Esophagus squamous epithelium (tissue), 5 donors: Measurements from ENCODE around the gene ST3GAL2. TPM values are rescaled to one million over a fixed set of nuclear protein-coding genes. Genes with fewer than 3 reads are reported as not detected.

Experiments
- DNase-seq: peaks from one replicate; lab custom pipeline; 2025; lab: John Stamatoyannopoulos, UW
- H3K27ac ChIP-seq, 4 donors: fragments of 200-600 bp; sonication (generic); one replicate each; pipeline ENCODE4 v1.5.1; 2016 to 2019; ENCODE audit warnings: mild to moderate bottlenecking in 1 of 4
- H3K27me3 ChIP-seq, 4 donors: fragments of 200-600 bp; sonication (generic); 1 replicate in 3 of 4; 2 replicates in 1 of 4; pipeline versions ENCODE4 v1.5.1 to v1.6.0; 2017 to 2021; ENCODE audit warnings: antibody characterized with exemption in 1 of 4
- H3K36me3 ChIP-seq, 3 donors: fragments of 200-600 bp; sonication (generic); one replicate each; pipeline ENCODE4 v1.5.1; 2016 to 2019
- H3K4me1 ChIP-seq, 3 donors: fragments of 200-600 bp; sonication (generic); one replicate each; pipeline ENCODE4 v1.5.1; 2017 to 2019
- H3K4me3 ChIP-seq, 4 donors: fragments of 200-600 bp; sonication (generic); 1 replicate in 3 of 4; 2 replicates in 1 of 4; pipeline ENCODE4 v1.5.1; 2016 to 2019; ENCODE audit warnings: mild to moderate bottlenecking in 2 of 4, moderate library complexity in 1 of 4
- H3K9me3 ChIP-seq, 3 donors: fragments of 200-600 bp; sonication (generic); one replicate each; pipeline ENCODE4 v1.5.1; 2016 to 2019
- POLR2A ChIP-seq, 4 donors: fragments of 450-650 bp; IDR thresholded peaks; one replicate each; pipeline ENCODE4 v1.6.1; 2017; ENCODE audit warnings: antibody characterized with exemption in 4 of 4, mild to moderate bottlenecking in 4 of 4, moderate library complexity in 3 of 4
- WGBS, 2 donors: methylation state at CpG; one replicate each; pipeline ENCODE4 v1.1.5; 2018; 5-methylcytosine and 5-hydroxymethylcytosine counted together
- intact Hi-C: fragments of 100-400 bp; cut with DNase I; formaldehyde crosslinking; loops from one replicate; pipeline ENCODE4 v1.15.0; 2022
- total RNA-seq, 4 donors: library from RNA; depleted of rRNA; stranded (reverse); fragments of >200 nt; gene quantifications; one replicate each; pipeline ENCODE4 v1.1.0, GENCODE V29; 2016
- TF ChIP-seq, protein P1 (sequence below), 6 experiments: fragments of 450-650 bp in 4 of 6; fragments of 200-600 bp in 2 of 6; sonication (generic) in 2 of 6; IDR thresholded peaks; one replicate each; pipeline ENCODE4 v1.5.1; 2016 to 2019; ENCODE audit warnings: antibody characterized with exemption in 6 of 6, mild to moderate bottlenecking in 4 of 6, moderate library complexity in 4 of 6
- donor health status: DM: yes; HTN: yes; CAD: no.

Gene ST3GAL2
- total RNA-seq, 4 donors from 2014 or later, result 0.80 to 6.5 (median 3.0) TPM

DNA sequence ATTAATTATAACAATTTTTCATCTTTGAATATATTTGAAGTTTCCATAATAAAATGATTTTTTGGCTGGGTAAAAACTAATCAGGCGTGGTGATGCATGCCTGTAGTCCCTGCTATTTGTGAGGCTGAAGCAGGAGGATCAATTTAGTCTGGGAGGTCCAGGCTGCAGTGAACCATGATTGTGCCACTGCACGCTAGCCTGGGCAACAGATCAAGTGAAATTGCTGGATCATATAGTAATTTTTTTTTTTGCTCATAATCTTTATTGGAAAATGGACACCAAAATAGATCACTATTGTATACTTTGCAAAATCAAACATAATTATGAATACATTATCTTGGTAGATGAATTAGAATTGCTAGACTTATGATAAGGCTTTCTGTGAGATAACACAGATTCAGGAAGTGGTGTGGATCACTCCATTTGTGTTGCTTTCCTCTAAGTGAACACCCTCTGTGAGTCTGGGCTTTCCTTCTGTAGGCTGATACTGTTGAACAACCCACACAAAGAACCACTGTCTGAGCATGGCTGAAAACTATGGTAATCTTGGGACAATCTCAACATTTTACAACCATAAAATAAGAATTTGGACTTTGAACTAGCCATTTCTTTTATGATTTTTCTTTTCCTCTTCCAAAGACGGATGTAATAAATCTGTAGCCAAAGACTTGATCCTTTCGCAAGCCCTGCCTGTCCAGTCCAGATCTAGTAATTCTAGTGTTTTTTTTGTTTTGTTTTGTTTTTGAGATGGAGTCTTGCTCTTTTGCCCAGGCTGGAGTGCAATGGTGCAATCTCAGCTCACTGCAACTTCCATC is 5.6 kb upstream of the ST3GAL2 start:
- H3K9me3 ChIP-seq, result no peaks in the 10 kb centered on the region
- no peaks in the 10 kb centered on the region for H3K36me3 ChIP-seq
- no peak overlapping the region for H3K4me3 ChIP-seq
- TF ChIP-seq, protein P1, sequence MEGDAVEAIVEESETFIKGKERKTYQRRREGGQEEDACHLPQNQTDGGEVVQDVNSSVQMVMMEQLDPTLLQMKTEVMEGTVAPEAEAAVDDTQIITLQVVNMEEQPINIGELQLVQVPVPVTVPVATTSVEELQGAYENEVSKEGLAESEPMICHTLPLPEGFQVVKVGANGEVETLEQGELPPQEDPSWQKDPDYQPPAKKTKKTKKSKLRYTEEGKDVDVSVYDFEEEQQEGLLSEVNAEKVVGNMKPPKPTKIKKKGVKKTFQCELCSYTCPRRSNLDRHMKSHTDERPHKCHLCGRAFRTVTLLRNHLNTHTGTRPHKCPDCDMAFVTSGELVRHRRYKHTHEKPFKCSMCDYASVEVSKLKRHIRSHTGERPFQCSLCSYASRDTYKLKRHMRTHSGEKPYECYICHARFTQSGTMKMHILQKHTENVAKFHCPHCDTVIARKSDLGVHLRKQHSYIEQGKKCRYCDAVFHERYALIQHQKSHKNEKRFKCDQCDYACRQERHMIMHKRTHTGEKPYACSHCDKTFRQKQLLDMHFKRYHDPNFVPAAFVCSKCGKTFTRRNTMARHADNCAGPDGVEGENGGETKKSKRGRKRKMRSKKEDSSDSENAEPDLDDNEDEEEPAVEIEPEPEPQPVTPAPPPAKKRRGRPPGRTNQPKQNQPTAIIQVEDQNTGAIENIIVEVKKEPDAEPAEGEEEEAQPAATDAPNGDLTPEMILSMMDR (IDR thresholded peaks at IDR 0.05), result no peak
- TF ChIP-seq POLR2A (IDR thresholded peaks at IDR 0.05), result no peak
- DNase-seq, result no peak
- intact Hi-C loops, result no loop called here
- H3K4me1 ChIP-seq, result peaks cover 0 to 6% (median 3%) of the 10 kb centered on the region in 3 donors
- H3K27ac ChIP-seq, result no peak overlapping the region
- H3K27me3 ChIP-seq, result no peaks in the 10 kb centered on the region
- 70 to 77% methylated on average over 4 of the region's 4 CpGs for WGBS, 2 donors

DNA sequence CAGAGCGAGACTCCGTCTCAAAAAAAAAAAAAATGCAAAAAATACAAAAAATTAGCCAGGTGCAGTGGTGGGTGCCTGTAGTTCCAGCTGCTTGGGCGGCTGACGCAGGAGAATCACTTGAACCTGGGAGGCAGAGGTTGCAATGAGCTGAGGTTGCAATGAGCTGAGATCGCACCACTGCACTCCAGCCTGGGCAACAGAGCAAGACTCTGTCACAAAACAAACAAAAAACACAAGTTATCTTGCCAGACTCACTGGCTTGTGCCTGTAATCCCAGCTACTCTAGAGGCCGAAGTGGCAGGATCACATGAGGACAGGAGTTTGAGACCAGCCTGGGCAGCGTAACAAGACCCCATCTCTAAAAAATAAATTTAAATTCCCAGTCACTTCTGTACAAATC is 3.4 kb upstream of the ST3GAL2 start:
- Histone ChIP-seq H3K27me3 (no peaks in the 10 kb centered on the region), H3K36me3 (no peaks in the 10 kb centered on the region), H3K4me3 (no peak overlapping the region), H3K4me1 (peaks cover 8 to 24% (median 15%) of the 10 kb centered on the region in 3 donors), H3K27ac (no peak overlapping the region), H3K9me3 (no peaks in the 10 kb centered on the region)
- WGBS, 2 donors, result 94 to 96% methylated on average over 6 to 7 of the region's 7 CpGs
- DNase-seq, result no peak
- intact Hi-C loops, result no loop called here
- TF ChIP-seq POLR2A (IDR thresholded peaks at IDR 0.05), result no peak
- TF ChIP-seq, protein P1 (IDR thresholded peaks at IDR 0.05), result no peak

DNA sequence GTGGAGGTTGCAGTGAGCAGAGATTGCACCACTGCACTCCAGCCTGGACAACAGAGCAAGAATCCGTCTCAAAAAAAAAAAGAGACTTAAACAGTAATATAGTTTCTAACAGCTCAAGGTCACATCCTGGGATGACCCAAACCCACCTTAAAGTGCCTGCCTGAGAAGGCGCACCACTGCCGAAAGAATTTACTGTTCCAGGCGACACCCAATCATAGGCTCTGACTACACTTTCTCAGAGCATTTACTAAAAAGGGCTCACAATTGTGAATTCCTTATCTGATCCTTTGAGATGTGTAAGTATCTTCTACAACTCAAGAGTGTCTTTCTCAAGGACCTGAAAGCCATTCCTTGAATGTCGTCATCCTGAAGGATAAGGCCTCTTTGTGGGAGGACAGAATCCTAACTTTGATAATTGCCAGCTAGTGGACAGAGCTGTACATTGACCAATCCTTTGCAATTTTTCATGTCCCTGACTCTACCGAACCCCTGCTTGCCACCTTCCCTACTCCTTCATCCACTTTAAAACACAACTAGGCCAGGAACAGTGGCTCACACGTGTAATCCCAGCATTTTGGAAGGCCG is 2.6 kb upstream of the ST3GAL2 start:
- DNase-seq, result no peak
- no peaks in the 10 kb centered on the region for H3K36me3 ChIP-seq
- TF ChIP-seq, protein P1 (IDR thresholded peaks at IDR 0.05), result no peak
- TF ChIP-seq POLR2A (IDR thresholded peaks at IDR 0.05), result no peak
- H3K9me3 ChIP-seq, result no peaks in the 10 kb centered on the region
- no peak overlapping the region for H3K4me3 ChIP-seq
- H3K27ac ChIP-seq, result no peak overlapping the region
- 89% methylated on average over 8 of the region's 8 CpGs for WGBS, 2 donors
- intact Hi-C loops, result no loop called here
- no peaks in the 10 kb centered on the region for H3K27me3 ChIP-seq
- peaks cover 13 to 32% (median 24%) of the 10 kb centered on the region in 3 donors for H3K4me1 ChIP-seq

DNA sequence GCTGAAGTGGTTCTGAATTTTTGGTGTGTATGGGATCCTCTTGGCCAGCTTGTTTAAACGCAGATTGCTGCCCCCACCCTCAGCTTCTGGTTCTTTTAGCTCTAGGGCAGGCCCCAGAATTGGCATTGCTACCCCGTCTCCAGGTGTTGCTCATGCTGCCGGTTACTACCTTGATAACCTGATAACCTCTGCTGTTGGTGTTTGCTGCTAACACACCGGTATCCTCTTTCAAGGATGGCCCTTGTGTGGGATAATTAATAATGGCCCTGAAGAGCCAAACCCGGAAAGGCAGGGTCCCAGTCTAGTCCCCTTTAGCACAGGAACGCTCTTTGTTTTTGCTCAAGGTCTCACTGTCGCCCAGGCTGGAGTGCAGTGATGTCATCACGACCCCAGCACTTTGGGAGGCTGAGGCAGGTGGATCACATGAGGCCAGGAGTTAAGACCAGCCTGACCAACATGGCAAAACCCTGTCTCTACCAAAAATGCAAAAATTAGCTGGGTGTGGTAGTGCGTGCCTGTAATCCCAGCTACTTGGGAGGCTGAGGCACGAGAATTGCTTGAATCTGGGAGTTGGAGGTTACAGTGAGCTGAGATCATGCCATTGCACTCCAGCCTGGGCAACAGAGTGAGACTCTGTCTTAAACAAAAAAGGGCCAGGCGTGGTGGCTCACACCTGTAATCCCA is 1.3 kb upstream of the ST3GAL2 start:
- Histone ChIP-seq H3K4me1 (peaks cover 13 to 41% (median 24%) of the 10 kb centered on the region in 3 donors), H3K27me3 (no peaks in the 10 kb centered on the region), H3K36me3 (no peaks in the 10 kb centered on the region), H3K9me3 (no peaks in the 10 kb centered on the region), H3K27ac (no peak overlapping the region), H3K4me3 (peak overlapping the region in 2 of 4 donors; percentile 67 to 80)
- intact Hi-C loops, result no loop called here
- TF ChIP-seq, protein P1 (IDR thresholded peaks at IDR 0.05), result no peak
- TF ChIP-seq POLR2A (IDR thresholded peaks at IDR 0.05), result no peak
- no peak for DNase-seq
- WGBS, 2 donors, result 60 to 67% methylated on average over 6 to 7 of the region's 11 CpGs
